Stomach (tissue), 9 donors: ENCODE data around the gene ZNRF2. TPM values are rescaled to one million over a fixed set of nuclear protein-coding genes. Genes with fewer than 3 reads are reported as not detected.

Source experiments
- DNase-seq, 2 donors: peaks; one replicate each; pipeline versions ENCODE4 v3.0.0 to v3.0.0-alpha.2; 2013 to 2019
- H3K27ac ChIP-seq, 5 donors: fragments of 200-600 bp in 4 of 5; sonication (generic) in 4 of 5; one replicate each; pipeline ENCODE4 v1.5.1; 2013 to 2019; ENCODE audit warnings: mild to moderate bottlenecking in 1 of 5, moderate library complexity in 1 of 5
- H3K27me3 ChIP-seq, 3 donors: fragments of 200-600 bp; sonication (generic); one replicate each; pipeline ENCODE4 v1.5.1; 2017 to 2019; ENCODE audit warnings: mixed run types in 1 of 3
- H3K36me3 ChIP-seq, 4 donors: fragments of 200-600 bp; sonication (generic); 1 replicate in 3 of 4; 2 replicates in 1 of 4; pipeline ENCODE4 v1.5.1; 2016 to 2019
- H3K4me1 ChIP-seq, 4 donors: fragments of 200-600 bp; sonication (generic); one replicate each; pipeline ENCODE4 v1.5.1; 2016 to 2019
- H3K4me3 ChIP-seq, 4 donors: fragments of 200-600 bp; sonication (generic) in 3 of 4; one replicate each; pipeline ENCODE4 v1.5.1; 2016 to 2019; ENCODE audit warnings: mild to moderate bottlenecking in 1 of 4
- H3K9me3 ChIP-seq, 4 donors: fragments of 200-600 bp; sonication (generic); one replicate each; pipeline ENCODE4 v1.5.1; 2016 to 2019
- EP300 ChIP-seq: sonication (generic); formaldehyde crosslinking; IDR thresholded peaks from one replicate; pipeline ENCODE4 v1.6.1; 2017; ENCODE audit warnings: antibody characterized with exemption
- POLR2A ChIP-seq, 4 donors: fragments of 450-650 bp; IDR thresholded peaks; one replicate each; pipeline ENCODE4 v1.6.1; 2016; ENCODE audit warnings: antibody characterized with exemption in 4 of 4, control low read depth in 2 of 4, mild to moderate bottlenecking in 1 of 4, moderate library complexity in 1 of 4
- POLR2AphosphoS5 ChIP-seq, 3 donors: sonication (generic); formaldehyde crosslinking; IDR thresholded peaks; one replicate each; pipeline ENCODE4 v1.6.1; 2016; ENCODE audit warnings: antibody characterized with exemption in 3 of 3
- WGBS, 5 donors: extraction: QIAGEN DNeasy Blood & Tissue Kit in 3 of 5; methylation state at CpG; one replicate each; pipeline versions ENCODE4 v1.1.5 to v1.1.7; 2013 to 2018; 5-methylcytosine and 5-hydroxymethylcytosine counted together
- intact Hi-C: fragments of 100-400 bp; cut with DNase I; formaldehyde crosslinking; loops from one replicate; pipeline ENCODE4 v1.15.1; 2023; ENCODE audit warnings: low total_unique reads
- polyA plus RNA-seq, 3 donors: library from polyadenylated mRNA; stranded (reverse); fragments of 200-250 nt; gene quantifications; one replicate each; pipeline ENCODE4 v1.2.3, GENCODE V29; 2013
- total RNA-seq, 5 donors: library from RNA; depleted of rRNA; stranded (reverse); fragments of >200 nt; gene quantifications; one replicate each; pipeline versions ENCODE4 v1.1.0 to v1.2.3, GENCODE V29; 2014 to 2016
- TF ChIP-seq, protein P1 (sequence below), 7 experiments: fragments of 450-650 bp in 4 of 7; fragments of 200-600 bp in 3 of 7; sonication (generic) in 3 of 7; IDR thresholded peaks; one replicate each; pipeline ENCODE4 v1.5.1; 2016 to 2019; ENCODE audit warnings: antibody characterized with exemption in 7 of 7, control low read depth in 2 of 7, mild to moderate bottlenecking in 1 of 7
- donor health status: healthy with polysubstance abuse.
- donor health status: Bipolar disorder and iron deficiency.
- donor health status: healthy.

Gene ZNRF2
- total and polyA plus RNA-seq, 8 donors = 5.4 to 209 (median 23.6) TPM

DNA sequence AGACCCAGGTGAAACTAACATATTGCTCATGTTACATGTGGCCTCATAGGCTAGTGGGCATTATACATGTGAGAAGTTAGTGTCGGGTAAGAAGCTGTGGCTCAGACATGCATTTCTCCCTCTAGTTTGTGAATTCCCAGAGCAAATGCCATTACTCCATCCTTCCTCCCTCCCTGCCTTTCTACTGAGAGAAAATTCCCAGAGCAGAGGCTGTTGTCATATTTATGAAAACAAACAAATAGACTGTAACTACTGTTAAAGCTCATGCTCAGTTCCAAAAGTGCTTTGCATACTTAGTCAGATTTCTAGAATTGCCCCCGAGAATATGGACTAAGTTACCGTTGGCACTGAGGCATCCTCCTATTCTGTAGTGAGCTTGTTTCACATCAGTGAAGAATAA lies 29.0 kb downstream of the ZNRF2 start:
- no peak overlapping the region for H3K27ac ChIP-seq
- H3K27me3 ChIP-seq = no peaks in the 10 kb centered on the region
- H3K4me1 ChIP-seq = peaks cover 0 to 76% (median 38%) of the 10 kb centered on the region in 4 donors
- no peaks in the 10 kb centered on the region for H3K36me3 ChIP-seq
- intact Hi-C loops = no loop called here
- DNase-seq = no peak
- TF ChIP-seq POLR2AphosphoS5 (IDR thresholded peaks at IDR 0.05) (no peak), POLR2A (IDR thresholded peaks at IDR 0.05) (no peak), EP300 (no peak)
- TF ChIP-seq, protein P1, sequence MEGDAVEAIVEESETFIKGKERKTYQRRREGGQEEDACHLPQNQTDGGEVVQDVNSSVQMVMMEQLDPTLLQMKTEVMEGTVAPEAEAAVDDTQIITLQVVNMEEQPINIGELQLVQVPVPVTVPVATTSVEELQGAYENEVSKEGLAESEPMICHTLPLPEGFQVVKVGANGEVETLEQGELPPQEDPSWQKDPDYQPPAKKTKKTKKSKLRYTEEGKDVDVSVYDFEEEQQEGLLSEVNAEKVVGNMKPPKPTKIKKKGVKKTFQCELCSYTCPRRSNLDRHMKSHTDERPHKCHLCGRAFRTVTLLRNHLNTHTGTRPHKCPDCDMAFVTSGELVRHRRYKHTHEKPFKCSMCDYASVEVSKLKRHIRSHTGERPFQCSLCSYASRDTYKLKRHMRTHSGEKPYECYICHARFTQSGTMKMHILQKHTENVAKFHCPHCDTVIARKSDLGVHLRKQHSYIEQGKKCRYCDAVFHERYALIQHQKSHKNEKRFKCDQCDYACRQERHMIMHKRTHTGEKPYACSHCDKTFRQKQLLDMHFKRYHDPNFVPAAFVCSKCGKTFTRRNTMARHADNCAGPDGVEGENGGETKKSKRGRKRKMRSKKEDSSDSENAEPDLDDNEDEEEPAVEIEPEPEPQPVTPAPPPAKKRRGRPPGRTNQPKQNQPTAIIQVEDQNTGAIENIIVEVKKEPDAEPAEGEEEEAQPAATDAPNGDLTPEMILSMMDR (IDR thresholded peaks at IDR 0.05) = no peak
- no peaks in the 10 kb centered on the region for H3K9me3 ChIP-seq
- no peak overlapping the region for H3K4me3 ChIP-seq
- 80 to 91% (median 84%) methylated on average over 3 of the region's 3 CpGs for WGBS, 5 donors

DNA sequence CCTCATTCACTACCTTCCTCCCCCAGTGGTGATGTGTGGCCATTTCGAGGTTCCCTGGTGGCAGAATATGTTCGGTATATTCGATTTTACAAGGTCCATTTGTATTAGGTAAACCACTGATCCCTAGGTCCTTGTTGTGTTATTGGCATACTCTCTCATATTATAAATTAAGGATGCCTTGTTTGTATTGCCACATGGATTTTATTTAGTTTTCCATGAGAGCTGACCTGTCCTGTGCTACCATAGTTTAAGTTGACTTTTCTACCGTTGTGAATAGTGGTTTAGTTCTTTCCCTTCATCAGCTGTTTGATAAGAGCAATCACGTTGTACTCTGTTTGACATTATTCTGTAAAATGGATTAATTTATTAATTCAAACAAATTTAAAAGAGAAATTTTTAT lies 29.4 kb downstream of the ZNRF2 start:
- TF ChIP-seq EP300 = no peak
- no peak for TF ChIP-seq POLR2AphosphoS5 (IDR thresholded peaks at IDR 0.05)
- no peak for TF ChIP-seq POLR2A (IDR thresholded peaks at IDR 0.05)
- TF ChIP-seq, protein P1 (IDR thresholded peaks at IDR 0.05) = no peak
- no peaks in the 10 kb centered on the region for H3K9me3 ChIP-seq
- peaks cover 4 to 76% (median 40%) of the 10 kb centered on the region in 4 donors for H3K4me1 ChIP-seq
- no peak overlapping the region for H3K4me3 ChIP-seq
- no peak for DNase-seq
- H3K27me3 ChIP-seq = no peaks in the 10 kb centered on the region
- intact Hi-C loops = no loop called here
- 65 to 78% (median 73%) methylated on average over 5 of the region's 5 CpGs for whole genome bisulfite sequencing, 5 donors
- H3K36me3 ChIP-seq = no peaks in the 10 kb centered on the region
- H3K27ac ChIP-seq = no peak overlapping the region

DNA sequence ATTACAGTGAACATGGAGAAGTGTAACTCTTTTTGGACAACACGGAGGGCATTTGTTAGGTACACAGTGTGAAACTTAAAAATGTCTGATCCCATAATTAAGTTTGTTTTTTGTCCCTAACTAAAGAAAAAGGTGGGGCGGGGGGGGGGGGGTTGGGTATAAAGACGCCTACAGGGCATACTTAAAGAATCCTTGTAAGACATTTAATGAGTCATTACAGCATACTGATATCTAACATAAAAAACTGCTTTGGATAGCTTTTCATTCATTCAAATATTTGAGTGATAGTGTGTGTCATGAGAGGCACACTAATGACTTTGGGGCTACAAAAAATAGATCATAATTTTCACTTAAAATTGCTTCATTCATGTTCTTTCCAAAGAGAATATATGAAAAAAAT lies 31.2 kb downstream of the ZNRF2 start:
- DNase-seq = no peak
- Histone ChIP-seq H3K36me3 (no peaks in the 10 kb centered on the region), H3K27me3 (no peaks in the 10 kb centered on the region), H3K9me3 (no peaks in the 10 kb centered on the region), H3K4me3 (no peak overlapping the region), H3K27ac (no peak overlapping the region), H3K4me1 (peaks cover 4 to 67% (median 38%) of the 10 kb centered on the region in 4 donors)
- TF ChIP-seq EP300 = no peak
- TF ChIP-seq POLR2AphosphoS5 (IDR thresholded peaks at IDR 0.05) = no peak
- TF ChIP-seq POLR2A (IDR thresholded peaks at IDR 0.05) = no peak
- TF ChIP-seq, protein P1 (IDR thresholded peaks at IDR 0.05) = no peak
- intact Hi-C loops = no loop called here
- 72 to 97% (median 92%) methylated on average over 3 of the region's 3 CpGs for WGBS, 5 donors

DNA sequence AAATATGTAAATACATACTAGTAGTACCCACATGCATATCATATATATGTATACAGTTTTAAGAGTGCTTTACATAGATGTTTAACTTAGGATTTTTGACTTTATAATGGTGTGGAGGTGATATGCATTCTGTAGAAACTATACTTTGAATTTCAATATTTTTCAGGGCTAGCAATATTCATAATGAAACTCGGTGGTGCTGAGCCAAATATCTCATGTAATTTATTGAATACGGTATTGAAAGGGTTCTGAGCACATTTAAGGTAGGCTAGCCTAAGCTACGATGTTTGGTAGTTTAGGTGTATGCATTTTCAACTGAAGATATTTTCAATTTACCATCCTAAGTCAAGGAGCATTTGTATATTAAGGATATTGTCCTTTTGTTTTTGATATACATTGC lies 36.0 kb downstream of the ZNRF2 start:
- TF ChIP-seq POLR2A (IDR thresholded peaks at IDR 0.05) = no peak
- TF ChIP-seq POLR2AphosphoS5 (IDR thresholded peaks at IDR 0.05) = no peak
- no peak for TF ChIP-seq EP300
- TF ChIP-seq, protein P1 (IDR thresholded peaks at IDR 0.05) = no peak
- H3K36me3 ChIP-seq = peaks cover 0 to 3% (median 0%) of the 10 kb centered on the region in 4 donors
- no peaks in the 10 kb centered on the region for H3K9me3 ChIP-seq
- H3K4me3 ChIP-seq = no peak overlapping the region
- peak overlapping the region in 2 of 5 donors; percentile 72 to 74 for H3K27ac ChIP-seq
- WGBS, 5 donors = 76 to 88% (median 80%) methylated on average over 3 of the region's 3 CpGs
- DNase-seq = no peak
- intact Hi-C loops = no loop called here
- peaks cover 4 to 71% (median 42%) of the 10 kb centered on the region in 4 donors for H3K4me1 ChIP-seq
- H3K27me3 ChIP-seq = no peaks in the 10 kb centered on the region
